Fibroblast of skin of left quadriceps (primary cell): ENCODE measurements around the gene PARP15.

Source experiments
- DNase-seq, 2 experiments: peaks; one replicate each; pipeline ENCODE4 v3.0.0-alpha.2; 2013; ENCODE audit warnings: low read depth in 2 of 2

The PARP15 gene

GRCh38 chr3:122572940-122573412, 4.5 kb upstream of the PARP15 start:
- no peak for DNase-seq

GRCh38 chr3:122576174-122576940, 1.1 kb upstream of the PARP15 start:
- no peak for DNase-seq

- DNase-seq: no peak
Measured at GRCh38 chr3:122578069-122578740, 755 bp downstream of the PARP15 start.

- DNase-seq: no peak
Measured at GRCh38 chr3:122580470-122580869, 3.0 kb downstream of the PARP15 start.

- DNase-seq: no peak
Measured at GRCh38 chr3:122581622-122582021, 4.2 kb downstream of the PARP15 start.

- no peak for DNase-seq
Measured at GRCh38 chr3:122582390-122582789, 4.9 kb downstream of the PARP15 start.

- DNase-seq: no peak
Measured at GRCh38 chr3:122586098-122586497, 8.6 kb downstream of the PARP15 start.

- no peak for DNase-seq
Measured at GRCh38 chr3:122586773-122587485, 9.5 kb downstream of the PARP15 start.

GRCh38 chr3:122587572-122587971, 10.1 kb downstream of the PARP15 start:
- DNase-seq: no peak

GRCh38 chr3:122589297-122589696, 11.8 kb downstream of the PARP15 start:
- no peak for DNase-seq

- DNase-seq: no peak
Measured at GRCh38 chr3:122590610-122591009, 13.2 kb downstream of the PARP15 start.

- no peak for DNase-seq
Measured at GRCh38 chr3:122594025-122594424, 16.6 kb downstream of the PARP15 start.

- no peak for DNase-seq
Measured at GRCh38 chr3:122598151-122598550, 20.7 kb downstream of the PARP15 start.

- DNase-seq: no peak
Measured at GRCh38 chr3:122598556-122598955, 21.1 kb downstream of the PARP15 start.

- DNase-seq: no peak
Measured at GRCh38 chr3:122602011-122602710, 24.7 kb downstream of the PARP15 start.

GRCh38 chr3:122603056-122603455, 25.6 kb downstream of the PARP15 start:
- DNase-seq: no peak

- no peak for DNase-seq
Measured at GRCh38 chr3:122606330-122606729, 28.9 kb downstream of the PARP15 start.

- no peak for DNase-seq
Measured at GRCh38 chr3:122608916-122609315, 31.5 kb downstream of the PARP15 start.

GRCh38 chr3:122609798-122610559, 32.5 kb downstream of the PARP15 start:
- DNase-seq: peak; percentile 52 to 58

- DNase-seq: no peak
Measured at GRCh38 chr3:122612696-122613095, 35.2 kb downstream of the PARP15 start.

GRCh38 chr3:122615303-122615702, 37.9 kb downstream of the PARP15 start:
- no peak for DNase-seq
